Gastrocnemius medialis (tissue), 4 donors: ENCODE measurements around the gene CUEDC2.

Source experiments
- POLR2A ChIP-seq, 2 donors: fragments of 450-650 bp; IDR thresholded peaks; one replicate each; pipeline ENCODE4 v1.6.1; 2017; ENCODE audit warnings: antibody characterized with exemption in 2 of 2, mild to moderate bottlenecking in 2 of 2, moderate library complexity in 2 of 2
- TF ChIP-seq, protein P1 (sequence below), 5 experiments: fragments of 450-650 bp in 3 of 5; fragments of 200-600 bp in 2 of 5; sonication (generic) in 2 of 5; IDR thresholded peaks in 4 of 5; conservative IDR thresholded peaks in 1 of 5; 1 replicate in 4 of 5; 2 replicates in 1 of 5; pipeline ENCODE4 v1.5.1; 2016 to 2019; ENCODE audit warnings: antibody characterized with exemption in 5 of 5, mild to moderate bottlenecking in 3 of 5, moderate library complexity in 3 of 5

DNA sequence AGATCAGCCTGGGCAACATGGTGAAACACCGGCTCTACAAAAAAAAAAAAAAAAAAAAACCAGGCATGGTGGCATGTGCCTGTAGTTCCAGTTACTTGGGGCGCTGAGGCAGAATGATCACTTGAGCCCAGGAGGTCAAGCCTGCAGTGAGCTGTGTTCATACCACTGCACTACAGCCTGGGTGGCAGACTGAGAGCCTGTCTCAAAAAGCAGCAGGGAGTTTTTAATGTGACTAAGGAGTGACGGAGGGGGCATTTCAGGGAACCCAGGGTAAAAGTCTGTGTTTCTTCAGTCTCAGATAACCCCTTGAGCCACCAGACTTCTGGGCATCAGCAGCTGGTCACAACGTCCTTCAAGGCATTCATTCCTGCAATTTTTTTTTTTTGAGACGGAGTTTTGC is 21.1 kb upstream of the CUEDC2 start:
- TF ChIP-seq, protein P1, sequence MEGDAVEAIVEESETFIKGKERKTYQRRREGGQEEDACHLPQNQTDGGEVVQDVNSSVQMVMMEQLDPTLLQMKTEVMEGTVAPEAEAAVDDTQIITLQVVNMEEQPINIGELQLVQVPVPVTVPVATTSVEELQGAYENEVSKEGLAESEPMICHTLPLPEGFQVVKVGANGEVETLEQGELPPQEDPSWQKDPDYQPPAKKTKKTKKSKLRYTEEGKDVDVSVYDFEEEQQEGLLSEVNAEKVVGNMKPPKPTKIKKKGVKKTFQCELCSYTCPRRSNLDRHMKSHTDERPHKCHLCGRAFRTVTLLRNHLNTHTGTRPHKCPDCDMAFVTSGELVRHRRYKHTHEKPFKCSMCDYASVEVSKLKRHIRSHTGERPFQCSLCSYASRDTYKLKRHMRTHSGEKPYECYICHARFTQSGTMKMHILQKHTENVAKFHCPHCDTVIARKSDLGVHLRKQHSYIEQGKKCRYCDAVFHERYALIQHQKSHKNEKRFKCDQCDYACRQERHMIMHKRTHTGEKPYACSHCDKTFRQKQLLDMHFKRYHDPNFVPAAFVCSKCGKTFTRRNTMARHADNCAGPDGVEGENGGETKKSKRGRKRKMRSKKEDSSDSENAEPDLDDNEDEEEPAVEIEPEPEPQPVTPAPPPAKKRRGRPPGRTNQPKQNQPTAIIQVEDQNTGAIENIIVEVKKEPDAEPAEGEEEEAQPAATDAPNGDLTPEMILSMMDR (IDR thresholded peaks at IDR 0.05 in 4 of 5, conservative IDR thresholded peaks at IDR 0.05 in 1 of 5), result no peak
- no peak for TF ChIP-seq POLR2A (IDR thresholded peaks at IDR 0.05)
